Smooth muscle cell (in vitro differentiated cells): ENCODE results near the gene STEAP1B. TPM values are rescaled to one million over a fixed set of nuclear protein-coding genes. Genes with fewer than 3 reads are reported as not detected.

Experiments
- DNase-seq: peaks from one replicate; lab custom pipeline; 2025; ENCODE audit not compliant: unreplicated experiment; lab: John Stamatoyannopoulos, UW
- H2AFZ ChIP-seq: fragments of 200-600 bp; sonication (generic); 2 replicates; pipeline ENCODE4 v1.6.0; 2016; ENCODE audit warnings: antibody characterized with exemption, low read depth, mild to moderate bottlenecking
- H3F3A ChIP-seq: fragments of 200-600 bp; sonication (generic); 2 replicates; pipeline ENCODE4 v1.6.0; 2017; ENCODE audit warnings: antibody characterized with exemption, low read depth
- H3K27ac ChIP-seq: fragments of 200-600 bp; sonication (generic); 2 replicates; pipeline ENCODE4 v1.5.1; 2016; ENCODE audit warnings: low read depth, mild to moderate bottlenecking
- H3K27me3 ChIP-seq: fragments of 200-600 bp; sonication (generic); 2 replicates; pipeline ENCODE4 v1.6.1; 2016; ENCODE audit warnings: low read depth, mild to moderate bottlenecking
- H3K36me3 ChIP-seq: fragments of 200-600 bp; sonication (generic); 2 replicates; pipeline ENCODE4 v1.5.1; 2016; ENCODE audit warnings: low read depth
- H3K4me1 ChIP-seq: fragments of 200-600 bp; sonication (generic); 2 replicates; pipeline ENCODE4 v1.5.1; 2016; ENCODE audit warnings: low read depth
- H3K4me2 ChIP-seq: fragments of 200-600 bp; sonication (generic); 2 replicates; pipeline ENCODE4 v1.6.0; 2016; ENCODE audit warnings: mild to moderate bottlenecking
- H3K4me3 ChIP-seq: fragments of 200-600 bp; sonication (generic); 2 replicates; pipeline ENCODE4 v1.5.1; 2016; ENCODE audit warnings: mild to moderate bottlenecking
- H3K79me2 ChIP-seq: fragments of 200-600 bp; sonication (generic); 2 replicates; pipeline ENCODE4 v1.6.0; 2016; ENCODE audit warnings: low read depth, mild to moderate bottlenecking
- H3K9ac ChIP-seq: fragments of 200-600 bp; sonication (generic); 2 replicates; pipeline ENCODE4 v1.6.0; 2016; ENCODE audit warnings: low read depth
- H3K9me3 ChIP-seq: fragments of 200-600 bp; sonication (generic); replicated peaks from 2 replicates; pipeline ENCODE4 v1.5.1; 2016; ENCODE audit warnings: low read depth
- H4K20me1 ChIP-seq: fragments of 200-600 bp; sonication (generic); 2 replicates; pipeline ENCODE4 v1.6.0; 2016; ENCODE audit warnings: low read depth
- WGBS: methylation state at CpG from one replicate; pipeline ENCODE4 v1.1.7; 2016; ENCODE audit warnings: low lambda C conversion rate; 5-methylcytosine and 5-hydroxymethylcytosine counted together
- polyA plus RNA-seq: library from polyadenylated mRNA; unstranded; fragments of >200 nt; fragmentation: Nextera tagmentation; extraction: Ambion mirVana; gene quantifications from 2 replicates; pipeline ENCODE4 v1.2.1, GENCODE V29; 2016
- total RNA-seq: library from RNA; depleted of rRNA; stranded (reverse); fragments of >200 nt; gene quantifications from 2 replicates; pipeline ENCODE4 v1.2.3, GENCODE V29; 2014
- TF ChIP-seq, protein P1 (sequence below): fragments of 200-600 bp; sonication (generic); IDR thresholded peaks from 2 replicates; pipeline ENCODE4 v1.5.1; 2017; ENCODE audit warnings: borderline replicate concordance, mild to moderate bottlenecking, antibody characterized with exemption; ENCODE audit not compliant: insufficient read depth, poor library complexity, severe bottlenecking

The STEAP1B gene
- total and polyA plus RNA-seq, 2 experiments from 2014 or later, result 0.40 TPM; not detected in 1

DNA sequence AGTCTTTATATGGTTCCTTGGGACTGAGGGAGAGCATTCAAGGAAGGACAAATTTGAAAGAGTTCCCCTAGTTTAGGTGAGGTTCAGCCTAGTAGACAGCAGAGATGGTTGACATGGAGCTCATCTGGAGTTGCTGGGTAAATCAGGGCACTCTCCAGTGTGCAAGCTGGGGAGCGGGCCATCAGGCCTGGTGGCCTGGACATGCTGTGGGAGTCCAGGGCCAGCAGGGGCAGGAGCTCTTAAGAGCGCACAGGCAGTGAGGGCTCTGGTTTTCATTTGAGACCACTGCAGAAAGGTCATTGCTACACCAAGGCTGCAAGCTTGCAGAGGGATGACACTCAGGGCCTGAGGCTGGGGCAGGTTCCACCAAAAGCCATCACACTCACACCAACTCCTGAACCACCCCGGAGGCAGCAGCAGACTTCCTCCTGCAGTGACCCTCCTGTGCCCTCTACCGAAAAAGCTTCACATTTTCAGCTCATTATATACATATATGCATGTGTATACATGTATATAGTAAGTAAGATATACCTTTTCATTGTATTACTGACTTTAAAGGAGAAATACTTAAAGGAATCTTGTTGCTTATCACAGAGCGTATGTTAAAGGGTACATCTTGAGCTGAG, 39.5 kb downstream of the STEAP1B start:
- Histone ChIP-seq H3K27me3 (no peaks in the 10 kb centered on the region), H3K4me2 (no peak overlapping the region), H3K4me3 (no peak overlapping the region), H3K27ac (no peak overlapping the region), H3K4me1 (no peaks in the 10 kb centered on the region), H2AFZ (no peak overlapping the region), H4K20me1 (no peaks in the 10 kb centered on the region), H3K79me2 (no peaks in the 10 kb centered on the region), H3F3A (no peaks in the 10 kb centered on the region), H3K36me3 (no peaks in the 10 kb centered on the region), H3K9me3 (no peaks in the 10 kb centered on the region), H3K9ac (no peak overlapping the region)
- no peak for DNase-seq
- WGBS, result 87% methylated on average over 5 of the region's 5 CpGs
- TF ChIP-seq, protein P1, sequence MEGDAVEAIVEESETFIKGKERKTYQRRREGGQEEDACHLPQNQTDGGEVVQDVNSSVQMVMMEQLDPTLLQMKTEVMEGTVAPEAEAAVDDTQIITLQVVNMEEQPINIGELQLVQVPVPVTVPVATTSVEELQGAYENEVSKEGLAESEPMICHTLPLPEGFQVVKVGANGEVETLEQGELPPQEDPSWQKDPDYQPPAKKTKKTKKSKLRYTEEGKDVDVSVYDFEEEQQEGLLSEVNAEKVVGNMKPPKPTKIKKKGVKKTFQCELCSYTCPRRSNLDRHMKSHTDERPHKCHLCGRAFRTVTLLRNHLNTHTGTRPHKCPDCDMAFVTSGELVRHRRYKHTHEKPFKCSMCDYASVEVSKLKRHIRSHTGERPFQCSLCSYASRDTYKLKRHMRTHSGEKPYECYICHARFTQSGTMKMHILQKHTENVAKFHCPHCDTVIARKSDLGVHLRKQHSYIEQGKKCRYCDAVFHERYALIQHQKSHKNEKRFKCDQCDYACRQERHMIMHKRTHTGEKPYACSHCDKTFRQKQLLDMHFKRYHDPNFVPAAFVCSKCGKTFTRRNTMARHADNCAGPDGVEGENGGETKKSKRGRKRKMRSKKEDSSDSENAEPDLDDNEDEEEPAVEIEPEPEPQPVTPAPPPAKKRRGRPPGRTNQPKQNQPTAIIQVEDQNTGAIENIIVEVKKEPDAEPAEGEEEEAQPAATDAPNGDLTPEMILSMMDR, result no peak

DNA sequence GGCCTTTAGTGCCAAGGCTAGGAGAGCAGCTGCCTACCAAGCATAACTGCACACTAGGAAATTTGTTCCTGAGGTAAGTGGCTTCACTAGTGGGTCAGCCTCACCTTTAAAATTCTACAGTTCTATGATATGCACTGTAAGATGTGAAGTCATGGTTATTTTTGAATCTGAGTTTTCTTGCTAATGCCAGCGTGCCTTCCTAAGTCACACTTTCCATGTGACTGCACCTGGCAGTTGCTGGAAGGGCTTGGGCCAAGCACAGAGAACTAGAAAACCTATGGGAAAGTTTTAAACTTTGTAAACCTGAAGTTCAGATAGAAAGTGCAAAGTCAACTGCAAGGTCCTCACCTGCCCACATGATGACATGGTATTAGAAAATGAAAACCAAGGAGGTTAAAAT, 42.5 kb downstream of the STEAP1B start:
- no peaks in the 10 kb centered on the region for H4K20me1 ChIP-seq
- H3K4me3 ChIP-seq, result no peak overlapping the region
- 100% methylated on average over 1 of the region's 1 CpG for WGBS
- H3F3A ChIP-seq, result no peaks in the 10 kb centered on the region
- peaks cover 8% of the 10 kb centered on the region for H3K27me3 ChIP-seq
- no peaks in the 10 kb centered on the region for H3K79me2 ChIP-seq
- peaks cover 1% of the 10 kb centered on the region for H3K4me1 ChIP-seq
- H3K36me3 ChIP-seq, result no peaks in the 10 kb centered on the region
- H3K9me3 ChIP-seq, result no peaks in the 10 kb centered on the region
- no peak overlapping the region for H3K27ac ChIP-seq
- no peak overlapping the region for H3K9ac ChIP-seq
- no peak overlapping the region for H3K4me2 ChIP-seq
- no peak overlapping the region for H2AFZ ChIP-seq
- no peak for DNase-seq
- TF ChIP-seq, protein P1, result no peak

DNA sequence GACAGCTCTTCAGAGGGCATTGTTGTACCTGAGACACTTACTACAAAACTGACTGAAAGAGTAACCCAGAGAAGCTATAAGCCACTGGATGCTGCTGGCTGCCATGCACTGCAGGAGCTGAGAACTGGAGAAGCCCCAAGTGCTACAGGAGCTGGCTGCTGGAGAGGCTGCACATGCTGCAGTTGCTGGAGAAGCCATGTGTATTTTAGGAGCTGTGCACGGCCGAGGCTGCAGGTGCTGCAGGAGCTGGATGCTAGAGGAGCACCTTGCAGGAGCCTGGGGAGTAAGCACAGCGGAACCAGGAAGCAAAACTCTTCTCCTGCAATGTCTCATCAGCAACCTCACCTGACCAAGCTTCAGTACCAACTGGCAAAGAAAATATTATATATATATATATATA, 45.5 kb downstream of the STEAP1B start:
- no peak overlapping the region for H2AFZ ChIP-seq
- peaks cover 10% of the 10 kb centered on the region for H3K27me3 ChIP-seq
- H3K79me2 ChIP-seq, result no peaks in the 10 kb centered on the region

More for the DNA sequence above, 45.5 kb downstream of the STEAP1B start:
- no peaks in the 10 kb centered on the region for H3K9me3 ChIP-seq
- TF ChIP-seq, protein P1, result no peak
- WGBS, result 82% methylated on average over 3 of the region's 3 CpGs
- peaks cover 4% of the 10 kb centered on the region for H3K4me1 ChIP-seq
- H3K36me3 ChIP-seq, result no peaks in the 10 kb centered on the region
- no peak overlapping the region for H3K4me3 ChIP-seq
- no peak for DNase-seq
- no peaks in the 10 kb centered on the region for H4K20me1 ChIP-seq
- H3K27ac ChIP-seq, result no peak overlapping the region
- H3K4me2 ChIP-seq, result no peak overlapping the region
- H3K9ac ChIP-seq, result no peak overlapping the region
- no peaks in the 10 kb centered on the region for H3F3A ChIP-seq
